NCI-H226 (cell line): ENCODE data around the gene LHX2.
"Not testable (repeated sequence)": the region's sequence is repeated elsewhere in the genome, so short reads cannot be mapped to it uniquely, and the experiment has no call there.

Source experiments
- DNase-seq: peaks from one replicate; pipeline ENCODE4 v3.0.0-alpha.2; 2015

Gene LHX2

GRCh38 chr9:124011460-124012301, at the start of gene LHX2:
Gene LHX2 (plus strand): TSS chr9:124011768. CDS start chr9:124012349, 581 bp downstream.
- peak; percentile 93 for DNase-seq

GRCh38 chr9:123964761-123965160, 46.8 kb upstream of the LHX2 start:
- no peak for DNase-seq

- DNase-seq = no peak
Measured at GRCh38 chr9:123965801-123966686, 45.5 kb upstream of the LHX2 start.

GRCh38 chr9:123967323-123967722, 44.2 kb upstream of the LHX2 start:
- DNase-seq = no peak

GRCh38 chr9:123972618-123973017, 39.0 kb upstream of the LHX2 start:
- no peak for DNase-seq

- no peak for DNase-seq
Measured at GRCh38 chr9:123973590-123974223, 37.9 kb upstream of the LHX2 start.

- no peak for DNase-seq
Measured at GRCh38 chr9:123974471-123974870, 37.1 kb upstream of the LHX2 start.

- DNase-seq = no peak
Measured at GRCh38 chr9:123975871-123976270, 35.7 kb upstream of the LHX2 start.

GRCh38 chr9:123976579-123976978, 35.0 kb upstream of the LHX2 start:
- DNase-seq = not testable (repeated sequence)

- no peak for DNase-seq
Measured at GRCh38 chr9:123978981-123979380, 32.6 kb upstream of the LHX2 start.

GRCh38 chr9:123982535-123982934, 29.0 kb upstream of the LHX2 start:
- no peak for DNase-seq

- DNase-seq = no peak
Measured at GRCh38 chr9:123983047-123983446, 28.5 kb upstream of the LHX2 start.

- DNase-seq = no peak
Measured at GRCh38 chr9:123984802-123985201, 26.8 kb upstream of the LHX2 start.

GRCh38 chr9:123985869-123986268, 25.7 kb upstream of the LHX2 start:
- DNase-seq = no peak

- no peak for DNase-seq
Measured at GRCh38 chr9:123990427-123990826, 21.1 kb upstream of the LHX2 start.

- not testable (repeated sequence) for DNase-seq
Measured at GRCh38 chr9:123992679-123993078, 18.9 kb upstream of the LHX2 start.

- peak; percentile 36 for DNase-seq
Measured at GRCh38 chr9:123996731-123997421, 14.7 kb upstream of the LHX2 start.

- no peak for DNase-seq
Measured at GRCh38 chr9:123997665-123998277, 13.8 kb upstream of the LHX2 start.

GRCh38 chr9:123998278-123998925, 13.2 kb upstream of the LHX2 start:
- DNase-seq = no peak

GRCh38 chr9:123998970-123999621, 12.5 kb upstream of the LHX2 start:
- no peak for DNase-seq

- no peak for DNase-seq
Measured at GRCh38 chr9:123999661-124000060, 11.9 kb upstream of the LHX2 start.
